B cell (primary cell): ENCODE data around the gene STX12. TPM values are rescaled to one million over a fixed set of nuclear protein-coding genes. Genes with fewer than 3 reads are reported as not detected.
"Not testable (repeated sequence)": the region's sequence is repeated elsewhere in the genome, so short reads cannot be mapped to it uniquely, and the experiment has no call there.

Source experiments
- ATAC-seq: fragments of 200-7000 bp; cut with Tn5 transposase; one replicate; pipeline ENCODE4 v1.10.0; 2021; ENCODE audit warnings: low read depth, mild to moderate bottlenecking, moderate number of reproducible peaks, moderate library complexity
- CTCF ChIA-PET: fragments of 350-600 bp; sonication (Branson Sonifier 250); formaldehyde crosslinking; loops from one replicate; lab custom pipeline; 2021; ENCODE audit warnings: antibody characterized with exemption, inconsistent platforms; lab: Charles Lee
- POLR2A ChIA-PET: fragments of 350-600 bp; sonication (Branson Sonifier 250); formaldehyde crosslinking; loops from one replicate; lab custom pipeline; 2021; ENCODE audit warnings: antibody characterized with exemption; lab: Charles Lee
- DNase-seq: peaks from one replicate; pipeline ENCODE4 v3.0.0; 2013
- H2AFZ ChIP-seq: 2 replicates; pipeline ENCODE4 v1.6.1; 2012; ENCODE audit warnings: mild to moderate bottlenecking, low read depth, low read length; ENCODE audit not compliant: insufficient read depth, poor library complexity, severe bottlenecking
- H3K27ac ChIP-seq, 2 donors: 1 replicate in 1 of 2; 2 replicates in 1 of 2; pipeline ENCODE4 v1.5.1; 2012 to 2013; ENCODE audit warnings: low read length in 2 of 2, mild to moderate bottlenecking in 2 of 2, moderate library complexity in 1 of 2
- H3K27me3 ChIP-seq, 4 experiments: fragments of 200-600 bp in 1 of 4; sonication (generic) in 1 of 4; replicated peaks in 1 of 4; 1 replicate in 2 of 4; 2 replicates in 2 of 4; pipeline versions ENCODE4 v1.6.1 to v1.7.0; 2013 to 2016; ENCODE audit warnings: low read length in 3 of 4, mild to moderate bottlenecking in 2 of 4, mixed read lengths in 1 of 4, moderate library complexity in 1 of 4; ENCODE audit not compliant: insufficient read depth in 4 of 4, control insufficient read depth in 3 of 4; ENCODE audit errors: control extremely low read depth in 1 of 4
- H3K36me3 ChIP-seq, 2 experiments: replicated peaks in 1 of 2; 1 replicate in 1 of 2; 2 replicates in 1 of 2; pipeline versions ENCODE4 v1.6.1 to v1.7.1; 2013; ENCODE audit warnings: low read length in 1 of 2; ENCODE audit not compliant: insufficient read depth in 2 of 2, control insufficient read depth in 1 of 2; ENCODE audit errors: control extremely low read depth in 1 of 2, extremely low read depth in 1 of 2
- H3K4me1 ChIP-seq, 2 donors: fragments of 200-600 bp in 1 of 2; sonication (generic) in 1 of 2; 1 replicate in 1 of 2; 2 replicates in 1 of 2; pipeline versions ENCODE4 v1.5.1 to v1.6.1; 2013 to 2017; ENCODE audit warnings: low read length in 2 of 2; ENCODE audit not compliant: control insufficient read depth in 2 of 2, insufficient read depth in 2 of 2
- H3K4me2 ChIP-seq: replicated peaks from 2 replicates; pipeline ENCODE3; 2012; ENCODE audit warnings: mild to moderate bottlenecking, low read depth, low read length; ENCODE audit not compliant: poor library complexity, severe bottlenecking
- H3K4me3 ChIP-seq, 5 experiments: fragments of 200-600 bp in 1 of 5; sonication (generic) in 1 of 5; 1 replicate in 3 of 5; 2 replicates in 2 of 5; pipeline versions ENCODE4 v1.5.1 to v1.7.0; 2011 to 2016; ENCODE audit warnings: low read length in 4 of 5, mild to moderate bottlenecking in 4 of 5, low read depth in 2 of 5, control low read depth in 1 of 5, moderate library complexity in 1 of 5; ENCODE audit not compliant: insufficient read depth in 1 of 5; ENCODE audit errors: control extremely low read depth in 1 of 5, extremely low read depth in 1 of 5
- H3K79me2 ChIP-seq: fragments of 200-600 bp; sonication (generic); one replicate; pipeline ENCODE4 v1.6.0; 2016; ENCODE audit warnings: low read length; ENCODE audit not compliant: control insufficient read depth, insufficient read depth
- H3K9ac ChIP-seq: fragments of 200-600 bp; sonication (generic); 2 replicates; pipeline ENCODE4 v1.6.1; 2017; ENCODE audit warnings: mild to moderate bottlenecking, low read length, moderate library complexity
- H3K9me3 ChIP-seq, 3 donors: one replicate each; pipeline versions ENCODE4 v1.6.1 to v1.7.1; 2013; ENCODE audit warnings: low read length in 2 of 3; ENCODE audit not compliant: control insufficient read depth in 2 of 3, insufficient read depth in 1 of 3; ENCODE audit errors: control extremely low read depth in 1 of 3
- H4K20me1 ChIP-seq: 2 replicates; pipeline ENCODE4 v1.6.0; 2012; ENCODE audit warnings: mild to moderate bottlenecking, low read length; ENCODE audit not compliant: insufficient read depth, control insufficient read depth, poor library complexity, severe bottlenecking
- H3K27ac Mint-ChIP-seq: one replicate; pipeline ENCODE4 v1.8.0; 2021; ENCODE audit warnings: mixed read lengths
- H3K27me3 Mint-ChIP-seq: one replicate; pipeline ENCODE4 v1.8.0; 2021; ENCODE audit warnings: mixed read lengths
- H3K4me1 Mint-ChIP-seq: one replicate; pipeline ENCODE4 v1.8.0; 2021; ENCODE audit warnings: mixed read lengths
- H3K4me3 Mint-ChIP-seq: one replicate; pipeline ENCODE4 v1.8.0; 2021; ENCODE audit warnings: mixed read lengths
- H3K9me3 Mint-ChIP-seq: one replicate; pipeline ENCODE4 v1.8.0; 2022; ENCODE audit warnings: mixed read lengths; ENCODE audit not compliant: insufficient read depth
- EZH2 ChIP-seq: IDR thresholded peaks from 2 replicates; pipeline ENCODE4 v1.6.1; 2012; ENCODE audit warnings: borderline replicate concordance, low read depth, mild to moderate bottlenecking, moderate library complexity, low read length; ENCODE audit not compliant: insufficient read depth, poor library complexity, severe bottlenecking
- WGBS: methylation state at CpG from one replicate; pipeline ENCODE4 v1.1.5; 2013; ENCODE audit warnings: missing lambda C conversion rate; ENCODE audit not compliant: insufficient coverage; 5-methylcytosine and 5-hydroxymethylcytosine counted together
- intact Hi-C: fragments of 100-400 bp; cut with micrococcal nuclease; formaldehyde crosslinking; loops from one replicate; pipeline ENCODE4 v1.10.0; 2022
- polyA plus RNA-seq: library from polyadenylated mRNA; depleted of rRNA; stranded (reverse); fragments of >200 nt; gene quantifications from 2 replicates; pipeline ENCODE4 v1.2.3, GENCODE V29; 2012
- total RNA-seq, 2 donors: library from RNA; stranded (reverse); fragments of 120-200 nt in 1 of 2; gene quantifications; 1 replicate in 1 of 2; 2 replicates in 1 of 2; pipeline versions ENCODE4 v1.2.3 to v1.2.4, GENCODE V29; 2013 to 2022
- TF ChIP-seq, protein P1 (sequence below): fragments of 200-600 bp; IDR thresholded peaks from one replicate; pipeline ENCODE4 v1.8.0; 2022; ENCODE audit warnings: antibody characterized with exemption, mild to moderate bottlenecking

STX12 gene
- total and polyA plus RNA-seq, 2 donors (not counting 1 experiment from before 2014, with no cell fraction given) = 20.5 to 36.4 TPM

GRCh38 chr1:27787895-27788294 is 14.9 kb downstream of the STX12 start:
- Histone ChIP-seq H3K4me2 (no peak overlapping the region), H3K9me3 (no peaks in the 10 kb centered on the region), H3K4me1 (no peaks in the 10 kb centered on the region), H3K27ac (no peak overlapping the region), H2AFZ (no peak overlapping the region), H3K79me2 (peaks cover 38% of the 10 kb centered on the region), H4K20me1 (peaks cover 27% of the 10 kb centered on the region), H3K27me3 (no peaks in the 10 kb centered on the region), H3K9ac (no peak overlapping the region), H3K36me3 (peaks cover 10 to 23% of the 10 kb centered on the region in 2 experiments), H3K4me3 (no peak overlapping the region)
- Mint-ChIP-seq H3K27me3 (no peaks in the 10 kb centered on the region), H3K9me3 (no peaks in the 10 kb centered on the region), H3K4me1 (peaks cover 17% of the 10 kb centered on the region), H3K4me3 (no peak overlapping the region), H3K27ac (no peak overlapping the region)
- TF ChIP-seq, protein P1, sequence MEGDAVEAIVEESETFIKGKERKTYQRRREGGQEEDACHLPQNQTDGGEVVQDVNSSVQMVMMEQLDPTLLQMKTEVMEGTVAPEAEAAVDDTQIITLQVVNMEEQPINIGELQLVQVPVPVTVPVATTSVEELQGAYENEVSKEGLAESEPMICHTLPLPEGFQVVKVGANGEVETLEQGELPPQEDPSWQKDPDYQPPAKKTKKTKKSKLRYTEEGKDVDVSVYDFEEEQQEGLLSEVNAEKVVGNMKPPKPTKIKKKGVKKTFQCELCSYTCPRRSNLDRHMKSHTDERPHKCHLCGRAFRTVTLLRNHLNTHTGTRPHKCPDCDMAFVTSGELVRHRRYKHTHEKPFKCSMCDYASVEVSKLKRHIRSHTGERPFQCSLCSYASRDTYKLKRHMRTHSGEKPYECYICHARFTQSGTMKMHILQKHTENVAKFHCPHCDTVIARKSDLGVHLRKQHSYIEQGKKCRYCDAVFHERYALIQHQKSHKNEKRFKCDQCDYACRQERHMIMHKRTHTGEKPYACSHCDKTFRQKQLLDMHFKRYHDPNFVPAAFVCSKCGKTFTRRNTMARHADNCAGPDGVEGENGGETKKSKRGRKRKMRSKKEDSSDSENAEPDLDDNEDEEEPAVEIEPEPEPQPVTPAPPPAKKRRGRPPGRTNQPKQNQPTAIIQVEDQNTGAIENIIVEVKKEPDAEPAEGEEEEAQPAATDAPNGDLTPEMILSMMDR = no peak
- no peak for TF ChIP-seq EZH2
- ATAC-seq = no peak
- intact Hi-C loops = no loop called here
- no peak for DNase-seq
- ChIA-PET POLR2A (no interaction called here), CTCF (no interaction called here)

DNA sequence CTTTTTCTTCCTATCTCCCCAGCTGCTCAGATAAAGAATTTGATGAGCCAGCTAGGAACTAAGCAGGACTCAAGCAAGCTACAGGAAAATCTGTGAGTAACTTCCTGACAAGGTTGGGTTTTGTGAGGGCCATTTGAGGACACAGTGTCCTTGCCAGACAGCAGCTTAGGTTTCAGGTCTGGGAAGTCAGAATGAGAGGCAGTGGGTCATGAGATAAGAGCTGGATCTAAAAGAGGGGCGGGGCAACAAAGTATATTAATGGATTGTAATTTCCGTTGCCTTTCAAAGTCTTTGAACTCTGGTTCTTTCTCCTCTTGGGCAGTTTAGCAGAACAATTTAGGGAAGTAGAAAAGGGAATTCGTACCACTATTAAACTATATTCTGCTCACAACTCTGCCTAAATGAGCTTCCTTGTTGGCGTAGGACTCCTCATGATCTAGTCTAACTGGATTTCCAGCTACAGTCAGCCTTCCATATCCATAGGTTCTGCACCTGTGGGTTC is 16.6 kb downstream of the STX12 start:
- H3K9me3 Mint-ChIP-seq = no peaks in the 10 kb centered on the region
- intact Hi-C loops = no loop called here
- ChIA-PET POLR2A (no interaction called here), CTCF (interaction anchor here (0.9 to 1.0 kb wide), 2 partner anchors 30 to 120 kb away, joined by 3 read pairs; no protein-coding TSS in a partner anchor)
- ATAC-seq (no peak), DNase-seq (no peak)
- no peak overlapping the region for H3K27ac Mint-ChIP-seq
- peaks cover 12 to 40% of the 10 kb centered on the region in 2 experiments for H3K36me3 ChIP-seq
- no peak overlapping the region for H3K4me3 ChIP-seq
- no peaks in the 10 kb centered on the region for H3K27me3 Mint-ChIP-seq
- H3K4me2 ChIP-seq = no peak overlapping the region
- no peaks in the 10 kb centered on the region for H3K4me1 ChIP-seq
- H3K9me3 ChIP-seq = no peaks in the 10 kb centered on the region
- peaks cover 24% of the 10 kb centered on the region for H3K79me2 ChIP-seq
- no peaks in the 10 kb centered on the region for H3K27me3 ChIP-seq
- H4K20me1 ChIP-seq = peaks cover 22% of the 10 kb centered on the region
- no peak overlapping the region for H3K9ac ChIP-seq
- no peak overlapping the region for H3K27ac ChIP-seq
- no peak overlapping the region for H2AFZ ChIP-seq
- TF ChIP-seq, protein P1 = no peak
- no peak for TF ChIP-seq EZH2
- WGBS = no CpG with 5 or more reads among the region's 4 CpGs
- H3K4me1 Mint-ChIP-seq = peaks cover 13% of the 10 kb centered on the region
- no peak overlapping the region for H3K4me3 Mint-ChIP-seq

- H3K36me3 ChIP-seq = peaks cover 12 to 46% of the 10 kb centered on the region in 2 experiments
- H3K27me3 ChIP-seq, H3K9me3 ChIP-seq, H3K27ac ChIP-seq, H3K4me1 ChIP-seq, H3K27ac Mint-ChIP-seq, ATAC-seq, H2AFZ ChIP-seq, H3K4me2 ChIP-seq, H3K9ac ChIP-seq, intact Hi-C loops, H3K4me3 ChIP-seq, CTCF ChIA-PET, H3K4me3 Mint-ChIP-seq, POLR2A ChIA-PET, DNase-seq, H3K27me3 Mint-ChIP-seq, H3K9me3 Mint-ChIP-seq: not testable (repeated sequence)
- peaks cover 12% of the 10 kb centered on the region for H3K4me1 Mint-ChIP-seq
- 100% methylated on average over 3 of the region's 3 CpGs for WGBS
- H3K79me2 ChIP-seq = peaks cover 18% of the 10 kb centered on the region
- peaks cover 22% of the 10 kb centered on the region for H4K20me1 ChIP-seq
Observed at GRCh38 chr1:27790270-27790669, 17.3 kb downstream of the STX12 start.
